Sigmoid colon (tissue), 7 donors: ENCODE data around the gene LRIT1. TPM values are rescaled to one million over a fixed set of nuclear protein-coding genes. Genes with fewer than 3 reads are reported as not detected.

Source experiments
- DNase-seq: peaks from one replicate; pipeline ENCODE4 v3.0.0-alpha.2; 2019
- H3K27ac ChIP-seq, 4 donors: fragments of 200-600 bp; sonication (generic); one replicate each; pipeline ENCODE4 v1.5.1; 2016 to 2019; ENCODE audit warnings: mild to moderate bottlenecking in 1 of 4
- H3K27me3 ChIP-seq, 3 donors: fragments of 200-600 bp; sonication (generic); one replicate each; pipeline ENCODE4 v1.5.1; 2019; ENCODE audit warnings: mild to moderate bottlenecking in 1 of 3
- H3K36me3 ChIP-seq, 4 donors: fragments of 200-600 bp; sonication (generic); one replicate each; pipeline ENCODE4 v1.5.1; 2016 to 2019
- H3K4me1 ChIP-seq, 4 donors: fragments of 200-600 bp; sonication (generic); one replicate each; pipeline ENCODE4 v1.5.1; 2017 to 2019
- H3K4me3 ChIP-seq, 4 donors: fragments of 200-600 bp; sonication (generic); one replicate each; pipeline ENCODE4 v1.5.1; 2017 to 2019; ENCODE audit warnings: mild to moderate bottlenecking in 2 of 4, moderate library complexity in 1 of 4
- H3K9me3 ChIP-seq, 4 donors: fragments of 200-600 bp in 3 of 4; sonication (generic) in 3 of 4; one replicate each; pipeline versions ENCODE4 v1.5.1 to v1.6.1; 2013 to 2019
- CTCF ChIP-seq, 4 experiments: fragments of 450-650 bp in 3 of 4; fragments of 200-600 bp in 1 of 4; IDR thresholded peaks; one replicate each; pipeline ENCODE4 v1.5.1; 2016 to 2019; ENCODE audit warnings: antibody characterized with exemption in 4 of 4, mild to moderate bottlenecking in 3 of 4, moderate library complexity in 2 of 4
- EP300 ChIP-seq, 4 donors: sonication (generic); formaldehyde crosslinking; IDR thresholded peaks; one replicate each; pipeline ENCODE4 v1.6.1; 2017; ENCODE audit warnings: antibody characterized with exemption in 4 of 4
- POLR2A ChIP-seq, 2 donors: fragments of 450-650 bp; IDR thresholded peaks; one replicate each; pipeline ENCODE4 v1.6.1; 2016; ENCODE audit warnings: antibody characterized with exemption in 2 of 2, mild to moderate bottlenecking in 2 of 2, moderate library complexity in 2 of 2
- POLR2AphosphoS5 ChIP-seq, 4 donors: sonication (generic); formaldehyde crosslinking; IDR thresholded peaks; one replicate each; pipeline ENCODE4 v1.6.1; 2017; ENCODE audit warnings: antibody characterized with exemption in 4 of 4
- WGBS, 2 donors: extraction: QIAGEN DNeasy Blood & Tissue Kit; methylation state at CpG; one replicate each; pipeline ENCODE4 v1.1.7; 2013; 5-methylcytosine and 5-hydroxymethylcytosine counted together
- intact Hi-C: fragments of 100-400 bp; cut with DNase I; formaldehyde crosslinking; loops from one replicate; pipeline ENCODE4 v1.15.1; 2023
- polyA plus RNA-seq, 3 donors: library from polyadenylated mRNA; stranded (reverse); fragments of 200-250 nt; gene quantifications; one replicate each; pipeline ENCODE4 v1.2.3, GENCODE V29; 2013
- total RNA-seq, 4 donors: library from RNA; depleted of rRNA; stranded (reverse); fragments of >200 nt; gene quantifications; one replicate each; pipeline ENCODE4 v1.1.0, GENCODE V29; 2016
- donor health status: healthy with polysubstance abuse.
- donor health status: Bipolar disorder and iron deficiency.
- donor health status: healthy.

The LRIT1 gene
- total and polyA plus RNA-seq, 7 donors: not detected

GRCh38 chr10:84198206-84198915 is 43.0 kb downstream of the LRIT1 start:
- H3K36me3 ChIP-seq: no peaks in the 10 kb centered on the region
- no peak overlapping the region for H3K27ac ChIP-seq
- TF ChIP-seq POLR2A (IDR thresholded peaks at IDR 0.05): no peak
- TF ChIP-seq POLR2AphosphoS5 (IDR thresholded peaks at IDR 0.05): no peak
- TF ChIP-seq EP300 (IDR thresholded peaks at IDR 0.05): no peak
- no peak for TF ChIP-seq CTCF (IDR thresholded peaks at IDR 0.05)
- no peaks in the 10 kb centered on the region for H3K9me3 ChIP-seq
- peaks cover 0 to 31% (median 14%) of the 10 kb centered on the region in 3 donors for H3K27me3 ChIP-seq
- DNase-seq: no peak
- peaks cover 0 to 42% (median 33%) of the 10 kb centered on the region in 4 donors for H3K4me1 ChIP-seq
- intact Hi-C loops: no loop called here
- 14 to 65% methylated on average over 7 of the region's 7 CpGs for WGBS, 2 donors
- H3K4me3 ChIP-seq: no peak overlapping the region

DNA sequence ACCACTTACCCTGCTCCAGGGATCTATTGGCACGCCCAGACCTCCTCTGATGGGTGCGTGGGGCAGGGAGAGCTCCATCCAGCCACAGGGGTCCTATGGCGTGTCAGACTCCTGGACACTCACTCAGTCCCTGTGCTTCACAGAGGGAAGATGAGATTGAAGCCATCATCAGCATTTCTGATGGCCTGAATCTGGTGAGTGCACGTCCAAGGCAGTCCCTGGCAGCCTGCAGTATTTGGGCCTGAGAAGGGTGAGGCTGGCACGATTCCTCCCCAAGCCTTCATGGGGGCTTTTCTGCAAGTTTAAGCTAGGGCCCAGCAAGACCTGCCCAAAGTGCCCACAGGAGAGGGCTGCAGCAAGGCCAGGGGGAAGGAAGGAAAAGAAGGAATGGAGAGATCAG is 43.7 kb downstream of the LRIT1 start:
- no peak for TF ChIP-seq POLR2AphosphoS5 (IDR thresholded peaks at IDR 0.05)
- TF ChIP-seq POLR2A (IDR thresholded peaks at IDR 0.05): no peak
- TF ChIP-seq CTCF (IDR thresholded peaks at IDR 0.05): no peak
- no peak for TF ChIP-seq EP300 (IDR thresholded peaks at IDR 0.05)
- Histone ChIP-seq H3K9me3 (no peaks in the 10 kb centered on the region), H3K27ac (no peak overlapping the region), H3K4me3 (no peak overlapping the region), H3K4me1 (peaks cover 0 to 42% (median 33%) of the 10 kb centered on the region in 4 donors), H3K27me3 (peaks cover 0 to 38% (median 14%) of the 10 kb centered on the region in 3 donors), H3K36me3 (no peaks in the 10 kb centered on the region)
- DNase-seq: no peak
- WGBS, 2 donors: 35 to 77% methylated on average over 5 of the region's 5 CpGs
- intact Hi-C loops: no loop called here

DNA sequence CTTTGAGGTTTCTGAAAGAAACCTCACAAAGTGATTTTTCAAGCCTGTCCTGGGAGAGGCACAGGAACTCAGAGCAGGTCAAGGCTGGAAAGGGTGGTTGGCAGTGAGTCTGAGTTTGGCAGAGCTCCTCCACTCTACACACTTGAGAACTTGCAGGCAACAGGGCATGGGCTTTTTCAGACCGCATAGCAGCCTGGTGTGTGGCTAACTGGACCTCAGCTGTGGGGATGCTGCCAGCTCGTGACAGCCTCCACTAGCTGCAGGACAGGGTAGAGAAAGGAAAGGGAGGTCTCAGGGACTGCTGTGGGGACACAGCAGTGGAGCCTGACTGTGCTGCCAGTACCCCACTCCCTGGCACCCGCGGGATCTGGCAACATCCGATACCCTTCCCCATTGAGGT is 44.4 kb downstream of the LRIT1 start:
- peak; percentile 88 for DNase-seq
- 41 to 80% methylated on average over 5 of the region's 5 CpGs for WGBS, 2 donors
- TF ChIP-seq POLR2AphosphoS5 (IDR thresholded peaks at IDR 0.05) (peak; percentile 18 to 82 (median 62)), POLR2A (IDR thresholded peaks at IDR 0.05) (no peak), CTCF (IDR thresholded peaks at IDR 0.05) (no peak)
- intact Hi-C loops: no loop called here
- no peak overlapping the region for H3K4me3 ChIP-seq
- H3K27me3 ChIP-seq: peaks cover 0 to 33% (median 14%) of the 10 kb centered on the region in 3 donors
- no peaks in the 10 kb centered on the region for H3K36me3 ChIP-seq
- H3K9me3 ChIP-seq: no peaks in the 10 kb centered on the region
- H3K4me1 ChIP-seq: peaks cover 0 to 42% (median 33%) of the 10 kb centered on the region in 4 donors
- H3K27ac ChIP-seq: peak overlapping the region in 1 of 4 donors; percentile 38

DNA sequence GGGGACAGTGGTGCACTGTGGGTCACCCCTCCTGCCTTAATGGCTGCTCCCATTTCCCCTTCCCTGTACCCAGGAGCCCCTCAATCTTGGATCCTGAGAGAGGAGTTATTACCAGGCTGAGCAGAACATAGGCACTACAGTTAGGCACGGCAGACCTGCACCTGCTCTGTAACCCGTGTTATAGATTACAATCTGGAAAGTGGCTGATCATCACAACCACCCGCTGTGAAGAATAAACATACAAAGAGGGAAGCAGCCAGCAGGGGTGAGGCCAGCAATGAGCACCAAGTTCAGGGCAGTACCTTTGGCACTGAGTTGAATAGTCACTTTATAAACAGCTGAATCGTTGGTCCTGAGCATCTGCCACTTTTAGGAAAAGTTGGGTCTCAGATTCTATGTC is 45.3 kb downstream of the LRIT1 start:
- intact Hi-C loops: no loop called here
- peak; percentile 9 for DNase-seq
- Histone ChIP-seq H3K27ac (no peak overlapping the region), H3K27me3 (peaks cover 0 to 34% (median 14%) of the 10 kb centered on the region in 3 donors), H3K4me3 (no peak overlapping the region), H3K4me1 (peaks cover 0 to 42% (median 33%) of the 10 kb centered on the region in 4 donors), H3K9me3 (no peaks in the 10 kb centered on the region), H3K36me3 (no peaks in the 10 kb centered on the region)
- TF ChIP-seq CTCF (IDR thresholded peaks at IDR 0.05) (no peak), EP300 (IDR thresholded peaks at IDR 0.05) (no peak), POLR2A (IDR thresholded peaks at IDR 0.05) (no peak), POLR2AphosphoS5 (IDR thresholded peaks at IDR 0.05) (no peak)
- 4 to 36% methylated on average over 4 of the region's 4 CpGs for WGBS, 2 donors
